HepG2 (cell line): ENCODE data around the gene TBC1D1. TPM values are rescaled to one million over a fixed set of nuclear protein-coding genes. Genes with fewer than 3 reads are reported as not detected.
A peak's percentile ranks its signal among the peaks of the same experiment; 100 is the strongest.

ENCODE experiments used
- FOXA3 ChIP-seq: IDR thresholded peaks from 2 replicates; pipeline ENCODE4 v1.6.1; 2016; ENCODE audit warnings: missing genetic modification reagents, missing compliant biosample characterization
- FOXO4 ChIP-seq: sonication (generic); formaldehyde crosslinking; conservative IDR thresholded peaks from 2 replicates; pipeline ENCODE4 v1.8.1; 2023; ENCODE audit warnings: missing genetic modification reagents
- NRL ChIP-seq: sonication (generic); formaldehyde crosslinking; IDR thresholded peaks from 2 replicates; pipeline ENCODE4 v1.5.0; 2020; ENCODE audit warnings: missing genetic modification reagents, mild to moderate bottlenecking, moderate library complexity, borderline replicate concordance
- RBM39 ChIP-seq: fragments of 200-400 bp; formaldehyde crosslinking; IDR thresholded peaks from one replicate; pipeline ENCODE4 v1.6.1; 2018; ENCODE audit warnings: antibody characterized with exemption, mild to moderate bottlenecking, low read depth, low read length; ENCODE audit not compliant: poor library complexity, severe bottlenecking
- ZFX ChIP-seq: sonication (generic); formaldehyde crosslinking; IDR thresholded peaks from 2 replicates; pipeline ENCODE4 v1.4.0; 2020; ENCODE audit warnings: mild to moderate bottlenecking, low read depth, missing genetic modification reagents, moderate library complexity
- ZMYM3 ChIP-seq: sonication (generic); formaldehyde crosslinking; IDR thresholded peaks from 2 replicates; pipeline ENCODE4 v1.5.1; 2020; ENCODE audit warnings: mild to moderate bottlenecking, missing genetic modification reagents
- ZNF318 ChIP-seq: sonication (generic); formaldehyde crosslinking; IDR thresholded peaks from 2 replicates; pipeline ENCODE4 v1.4.0; 2020; ENCODE audit warnings: mild to moderate bottlenecking, missing genetic modification reagents
- ZNF569 ChIP-seq: sonication (generic); formaldehyde crosslinking; IDR thresholded peaks from 2 replicates; pipeline ENCODE4 v1.5.0; 2020; ENCODE audit warnings: mild to moderate bottlenecking, missing genetic modification reagents, moderate library complexity, borderline replicate concordance
- ZNF574 ChIP-seq: sonication (generic); formaldehyde crosslinking; IDR thresholded peaks from 2 replicates; pipeline ENCODE4 v1.4.0; 2020; ENCODE audit warnings: missing genetic modification reagents
- ZNF770 ChIP-seq: sonication (generic); formaldehyde crosslinking; IDR thresholded peaks from 2 replicates; pipeline ENCODE4 v1.5.0; 2020; ENCODE audit warnings: mild to moderate bottlenecking, missing genetic modification reagents
- polyA plus RNA-seq, 8 experiments: library from polyadenylated mRNA; depleted of rRNA in 3 of 8; stranded (reverse) in 7 of 8; unstranded in 1 of 8; fragments of >200 nt; fragmentation: Illumina TruSeq in 4 of 8; extraction: Trizol in 4 of 8; gene quantifications; 2 replicates each; pipeline versions ENCODE4 v1.2.1 to v1.2.3, GENCODE V29; 2011 to 2016; ENCODE audit warnings: low read depth in 4 of 8, missing spikeins in 1 of 8, mixed read lengths in 1 of 8; ENCODE audit not compliant: insufficient read depth in 1 of 8
- total RNA-seq, 5 experiments: library from RNA; depleted of rRNA; stranded (reverse); fragments of >200 nt; fragmentation: Illumina TruSeq; extraction: Trizol; gene quantifications; 2 replicates each; pipeline ENCODE4 v1.2.3, GENCODE V29; 2016; ENCODE audit warnings: low read depth in 1 of 5

The TBC1D1 gene
- total and polyA plus RNA-seq, 2 of the 13 experiments (the other 11 are each of a cell fraction or from before 2014, with no cell fraction given): 37.3 to 62.8 TPM

GRCh38 chr4:37951461-37952352 lies 60.8 kb downstream of the TBC1D1 start (continued):
- TF ChIP-seq ZNF318 (no peak), FOXO4 (CRISPR knock-in tag) (no peak), NRL (CRISPR knock-in tag) (no peak), RBM39 (no peak), ZFX (CRISPR knock-in tag) (0 out of 2 replicates have a peak, but pooled peaks have one; percentile 24), FOXA3 (CRISPR knock-in tag) (0 out of 2 replicates have a peak, but pooled peaks have one; percentile 26), ZNF574 (CRISPR knock-in tag) (no peak), ZNF569 (CRISPR knock-in tag) (no peak), ZNF770 (CRISPR knock-in tag) (no peak), ZMYM3 (CRISPR knock-in tag) (0 out of 2 replicates have a peak, but pooled peaks have one; percentile 6)
